ENCODE data around the gene NFIC.
"Not testable (repeated sequence)": the region's sequence is repeated elsewhere in the genome, so short reads cannot be mapped to it uniquely, and the experiment has no call there.

The NFIC gene

GRCh38 chr19:3420909-3421619, 54.7 kb downstream of the NFIC start:
- no peak for DNase-seq (ENCODE audit: low read depth in 2 of 2)

GRCh38 chr19:3421656-3422055, 55.3 kb downstream of the NFIC start:
- DNase-seq (ENCODE audit: low read depth in 2 of 2), result not testable (repeated sequence)

GRCh38 chr19:3423183-3423829, 56.9 kb downstream of the NFIC start:
- DNase-seq (ENCODE audit: low read depth in 2 of 2), result no peak

GRCh38 chr19:3426433-3426832, 60.0 kb downstream of the NFIC start:
- DNase-seq (ENCODE audit: low read depth in 2 of 2), result no peak

- DNase-seq (ENCODE audit: low read depth in 2 of 2), result not testable (repeated sequence)
Measured at GRCh38 chr19:3430366-3430680, 63.9 kb downstream of the NFIC start.

GRCh38 chr19:3431760-3432397, 65.5 kb downstream of the NFIC start:
- no peak for DNase-seq (ENCODE audit: low read depth in 2 of 2)

GRCh38 chr19:3433313-3433712, 66.9 kb downstream of the NFIC start:
- DNase-seq (ENCODE audit: low read depth in 2 of 2), result no peak

- no peak for DNase-seq (ENCODE audit: low read depth in 2 of 2)
Measured at GRCh38 chr19:3433805-3434540, 67.6 kb downstream of the NFIC start.

GRCh38 chr19:3434630-3435553, 68.5 kb downstream of the NFIC start:
- DNase-seq (ENCODE audit: low read depth in 2 of 2), result peak; percentile 90 to 92

GRCh38 chr19:3440082-3440481, 73.7 kb downstream of the NFIC start:
- peak; percentile 29 for DNase-seq (ENCODE audit: low read depth in 2 of 2)

GRCh38 chr19:3441089-3441985, 75.0 kb downstream of the NFIC start:
- DNase-seq (ENCODE audit: low read depth in 2 of 2), result no peak

GRCh38 chr19:3441986-3442329, 75.6 kb downstream of the NFIC start:
- DNase-seq (ENCODE audit: low read depth in 2 of 2), result no peak

GRCh38 chr19:3442487-3443071, 76.2 kb downstream of the NFIC start:
- no peak for DNase-seq (ENCODE audit: low read depth in 2 of 2)

- no peak for DNase-seq (ENCODE audit: low read depth in 2 of 2)
Measured at GRCh38 chr19:3443840-3444694, 77.7 kb downstream of the NFIC start.

- no peak for DNase-seq (ENCODE audit: low read depth in 2 of 2)
Measured at GRCh38 chr19:3444695-3445234, 78.4 kb downstream of the NFIC start.

GRCh38 chr19:3446657-3447056, 80.3 kb downstream of the NFIC start:
- not testable (repeated sequence) for DNase-seq (ENCODE audit: low read depth in 2 of 2)

- DNase-seq (ENCODE audit: low read depth in 2 of 2), result no peak
Measured at GRCh38 chr19:3448616-3449334, 82.4 kb downstream of the NFIC start.

- no peak for DNase-seq (ENCODE audit: low read depth in 2 of 2)
Measured at GRCh38 chr19:3450796-3451411, 84.5 kb downstream of the NFIC start.
